Body of pancreas (tissue), 4 donors: ENCODE data around the gene KNDC1.
"Not testable (repeated sequence)": the region's sequence is repeated elsewhere in the genome, so short reads cannot be mapped to it uniquely, and the experiment has no call there.

ENCODE experiments used
- CTCF ChIP-seq, 7 experiments: fragments of 450-650 bp in 4 of 7; fragments of 200-600 bp in 3 of 7; sonication (generic) in 3 of 7; IDR thresholded peaks; one replicate each; pipeline ENCODE4 v1.5.1; 2016 to 2019; ENCODE audit warnings: antibody characterized with exemption in 7 of 7
- POLR2A ChIP-seq, 3 donors: fragments of 450-650 bp; IDR thresholded peaks; one replicate each; pipeline ENCODE4 v1.6.1; 2016; ENCODE audit warnings: antibody characterized with exemption in 3 of 3, mild to moderate bottlenecking in 2 of 3

GRCh38 chr10:133151071-133151470, 8.9 kb upstream of the KNDC1 start:
- TF ChIP-seq CTCF, POLR2A (IDR thresholded peaks at IDR 0.05): not testable (repeated sequence)
